K562 (cell line): ENCODE results near the gene TEX30. TPM values are rescaled to one million over a fixed set of nuclear protein-coding genes. Genes with fewer than 3 reads are reported as not detected.

Experiments
- ARID3B ChIP-seq: fragments of 250-450 bp; sonication (Bioruptor Pico); IDR thresholded peaks from 2 replicates; pipeline ENCODE4 v1.4.0; 2020; ENCODE audit warnings: borderline replicate concordance
- CHD1 ChIP-seq: fragments of 200-600 bp; sonication (generic); IDR thresholded peaks from one replicate; pipeline ENCODE4 v1.6.1; 2012; ENCODE audit warnings: mild to moderate bottlenecking, moderate library complexity, low read length, inconsistent platforms
- COPS2 ChIP-seq: fragments of 450-650 bp; conservative IDR thresholded peaks from 2 replicates; pipeline ENCODE4 v1.6.1; 2016; ENCODE audit warnings: mild to moderate bottlenecking, moderate library complexity
- DMBX1 ChIP-seq: fragments of 250-450 bp; sonication (Bioruptor Pico); IDR thresholded peaks from 2 replicates; pipeline ENCODE4 v1.8.0; 2022; ENCODE audit warnings: inconsistent platforms, mild to moderate bottlenecking, moderate library complexity, borderline replicate concordance
- DNMT1 ChIP-seq: fragments of 450-650 bp; IDR thresholded peaks from 2 replicates; pipeline ENCODE4 v1.6.1; 2016; ENCODE audit warnings: antibody characterized with exemption, mild to moderate bottlenecking
- ELK1 ChIP-seq: sonication (generic); formaldehyde crosslinking; IDR thresholded peaks from 2 replicates; pipeline ENCODE4 v1.8.1; 2022; ENCODE audit warnings: missing genetic modification reagents
- ETV6 ChIP-seq, 3 experiments: fragments of 150-350 bp in 1 of 3; sonication (generic) in 1 of 3; formaldehyde crosslinking in 1 of 3; IDR thresholded peaks; 2 replicates each; pipeline versions ENCODE4 v1.6.1 to v1.8.0; 2014 to 2022; ENCODE audit warnings: borderline replicate concordance in 2 of 3, low read depth in 2 of 3, antibody characterized with exemption in 1 of 3, low read length in 1 of 3, mild to moderate bottlenecking in 1 of 3, missing genetic modification reagents in 1 of 3
- GTF2B ChIP-seq: IDR thresholded peaks from 2 replicates; pipeline ENCODE4 v1.6.1; 2011; ENCODE audit not compliant: insufficient read length; ENCODE audit errors: extremely low read depth
- KLF16 ChIP-seq: IDR thresholded peaks from 2 replicates; pipeline ENCODE4 v1.6.1; 2016; ENCODE audit warnings: antibody characterized with exemption
- KLF6 ChIP-seq: fragments of 250-450 bp; sonication (Bioruptor Pico); IDR thresholded peaks from 2 replicates; pipeline ENCODE4 v1.4.0; 2020; ENCODE audit warnings: mild to moderate bottlenecking, moderate library complexity, borderline replicate concordance
- NR2C2 ChIP-seq, 2 experiments: fragments of 200-800 bp in 1 of 2; sonication (Bioruptor generic) in 1 of 2; sonication (generic) in 1 of 2; formaldehyde crosslinking in 1 of 2; IDR thresholded peaks; 2 replicates each; pipeline versions ENCODE4 v1.6.1 to v1.8.0; 2016 to 2022; ENCODE audit warnings: mild to moderate bottlenecking in 1 of 2, missing compliant biosample characterization in 1 of 2, missing genetic modification characterization in 1 of 2, missing genetic modification reagents in 1 of 2
- NR2F6 ChIP-seq: fragments of 450-650 bp; formaldehyde crosslinking; IDR thresholded peaks from 2 replicates; pipeline ENCODE4 v1.4.0; 2020; ENCODE audit warnings: mild to moderate bottlenecking
- PML ChIP-seq: IDR thresholded peaks from 2 replicates; pipeline ENCODE4 v1.6.1; 2012; ENCODE audit warnings: low read length, inconsistent platforms
- SMC3 ChIP-seq: conservative IDR thresholded peaks from 2 replicates; pipeline ENCODE4 v1.6.1; 2011; ENCODE audit warnings: low read depth, low read length, improper control_type of control experiment; ENCODE audit not compliant: insufficient read depth
- SNIP1 ChIP-seq: fragments of 450-650 bp; IDR thresholded peaks from 2 replicates; pipeline ENCODE4 v1.7.1; 2017; ENCODE audit warnings: low read depth, mild to moderate bottlenecking
- SP2 ChIP-seq: IDR thresholded peaks from 2 replicates; pipeline ENCODE4 v1.6.1; 2011; ENCODE audit warnings: mild to moderate bottlenecking, low read depth, low read length, moderate library complexity; ENCODE audit not compliant: poor library complexity, severe bottlenecking; ENCODE audit errors: extremely low read depth
- ZBTB5 ChIP-seq: fragments of 450-650 bp; IDR thresholded peaks from 2 replicates; pipeline ENCODE4 v1.6.1; 2017; ENCODE audit warnings: antibody characterized with exemption
- ZBTB9 ChIP-seq: fragments of 450-650 bp; formaldehyde crosslinking; IDR thresholded peaks from 2 replicates; pipeline ENCODE4 v1.4.0; 2020; ENCODE audit warnings: mild to moderate bottlenecking, moderate library complexity
- ZC3H11A ChIP-seq: IDR thresholded peaks from 2 replicates; pipeline ENCODE4 v1.6.1; 2012; ENCODE audit warnings: low read depth, low read length, improper control_type of control experiment
- ZNF212 ChIP-seq: fragments of 450-650 bp; formaldehyde crosslinking; IDR thresholded peaks from 2 replicates; pipeline ENCODE4 v1.4.0; 2020; ENCODE audit warnings: mild to moderate bottlenecking
- polyA plus RNA-seq, 8 experiments: library from polyadenylated mRNA; depleted of rRNA in 4 of 8; stranded (reverse) in 5 of 8; unstranded in 3 of 8; fragments of >200 nt; fragmentation: Nextera tagmentation in 2 of 8; fragmentation: Illumina TruSeq in 1 of 8; extraction: Ambion mirVana in 2 of 8; extraction: Trizol in 1 of 8; gene quantifications; 2 replicates each; pipeline versions ENCODE4 v1.2.1 to v1.2.3, GENCODE V29; 2011 to 2014; ENCODE audit warnings: inconsistent platforms in 1 of 8, missing spikeins in 1 of 8
- total RNA-seq, 7 experiments: library from RNA; depleted of rRNA in 6 of 7; stranded (reverse); fragments of >200 nt in 6 of 7; fragmentation: Illumina TruSeq in 2 of 7; extraction: Trizol in 2 of 7; gene quantifications; 2 replicates each; pipeline versions ENCODE4 v1.2.1 to v1.2.3, GENCODE V29; 2011 to 2021; ENCODE audit warnings: low replicate concordance in 1 of 7

TEX30 gene
- total and polyA plus RNA-seq, 9 of the 15 experiments (the other 6 are each of a cell fraction or from before 2014, with no cell fraction given), result 24.1 to 143 (median 37.3) TPM

GRCh38 chr13:102800145-102801041 is 26.8 kb upstream of the TEX30 start (continued):
- TF ChIP-seq ZBTB9 (CRISPR knock-in tag), result no peak
- peak; percentile 22 for TF ChIP-seq CHD1
- TF ChIP-seq GTF2B, result no peak
- no peak for TF ChIP-seq SNIP1
- 0 out of 2 replicates have a peak, but pooled peaks have one; percentile 15 for TF ChIP-seq SMC3
- TF ChIP-seq ARID3B, result no peak
- no peak for TF ChIP-seq ZNF212
- no peak for TF ChIP-seq COPS2
- no peak for TF ChIP-seq SP2
- no peak for TF ChIP-seq KLF16
- no peak for TF ChIP-seq DNMT1
- peak; percentile 23; the same call in 1 of the 2 replicates for TF ChIP-seq PML
- no peak for TF ChIP-seq ETV6 (IDR thresholded peaks at IDR 0.05; ENCODE audit: borderline replicate concordance in 1 of 2, low read depth in 2 of 2, low read length in 1 of 2)
- no peak for TF ChIP-seq ETV6 (CRISPR knock-in tag; IDR thresholded peaks at IDR 0.05; ENCODE audit: borderline replicate concordance)
- TF ChIP-seq KLF6, result no peak
- no peak for TF ChIP-seq ELK1
- TF ChIP-seq NR2C2 (CRISPR knock-in tag; IDR thresholded peaks at IDR 0.05), result no peak
- peak; percentile 38 for TF ChIP-seq NR2C2 (tag; IDR thresholded peaks at IDR 0.05)
- no peak for TF ChIP-seq ZBTB5
- no peak for TF ChIP-seq ZC3H11A
- no peak for TF ChIP-seq DMBX1 (CRISPR knock-in tag)
- TF ChIP-seq NR2F6 (CRISPR knock-in tag), result no peak
